HG03025 (cell line): ENCODE results near the gene AVPR2.

ENCODE experiments used
- ATAC-seq: cut with Tn5 transposase; IDR thresholded peaks from one replicate; pipeline ENCODE4 v1.9.1; 2021; ENCODE audit warnings: mild to moderate bottlenecking, moderate library complexity; ENCODE audit not compliant: unreplicated experiment, low FRiP score

Gene AVPR2

DNA sequence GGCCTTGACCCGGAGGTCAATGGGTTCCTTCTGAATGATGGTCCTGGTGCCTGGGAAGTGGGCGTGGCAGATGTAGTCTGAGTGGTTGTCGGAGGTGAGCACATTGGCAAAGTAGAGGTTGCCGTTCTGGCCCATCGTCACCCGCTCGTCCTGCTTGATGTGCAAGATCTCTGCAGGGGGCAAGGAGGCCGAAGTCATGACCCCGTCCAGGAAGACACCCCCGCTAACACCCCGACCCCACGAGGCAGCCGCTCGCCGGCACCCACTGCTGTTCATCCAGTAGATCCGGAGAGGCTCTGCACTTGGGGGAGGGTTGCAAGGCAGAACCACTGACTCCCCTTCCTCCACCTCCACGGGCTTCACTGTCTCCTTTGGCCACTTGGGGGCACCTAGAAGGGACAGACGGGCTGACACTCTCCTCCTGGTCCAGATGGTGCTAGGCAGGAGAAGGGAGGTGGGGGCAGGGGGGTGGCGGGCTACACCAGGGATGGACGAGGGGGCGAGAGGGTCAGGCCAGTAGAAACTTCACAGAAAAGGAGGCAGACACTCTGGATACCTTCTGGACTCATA, 33.6 kb upstream of the AVPR2 start:
- no peak for ATAC-seq

DNA sequence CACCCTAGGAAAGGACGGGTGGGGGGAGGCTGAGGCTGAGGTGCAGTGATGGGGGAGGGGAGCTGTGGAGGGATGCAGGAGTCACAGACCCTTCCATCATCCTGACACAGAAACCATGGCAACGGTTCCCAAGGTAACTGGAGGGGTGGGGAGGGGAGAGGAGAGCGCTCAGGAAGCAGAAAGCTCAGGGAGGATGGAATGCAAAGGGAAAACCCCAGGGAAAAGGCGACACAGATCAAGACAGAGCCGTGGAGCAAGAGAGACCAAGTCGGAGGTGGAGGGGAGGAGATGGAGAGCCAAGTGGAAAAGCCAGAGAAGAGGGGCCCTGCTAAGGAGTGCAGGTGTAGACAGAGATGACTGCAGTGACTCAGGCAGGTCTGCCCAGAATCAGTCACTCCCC, 33.0 kb upstream of the AVPR2 start:
- no peak for ATAC-seq

DNA sequence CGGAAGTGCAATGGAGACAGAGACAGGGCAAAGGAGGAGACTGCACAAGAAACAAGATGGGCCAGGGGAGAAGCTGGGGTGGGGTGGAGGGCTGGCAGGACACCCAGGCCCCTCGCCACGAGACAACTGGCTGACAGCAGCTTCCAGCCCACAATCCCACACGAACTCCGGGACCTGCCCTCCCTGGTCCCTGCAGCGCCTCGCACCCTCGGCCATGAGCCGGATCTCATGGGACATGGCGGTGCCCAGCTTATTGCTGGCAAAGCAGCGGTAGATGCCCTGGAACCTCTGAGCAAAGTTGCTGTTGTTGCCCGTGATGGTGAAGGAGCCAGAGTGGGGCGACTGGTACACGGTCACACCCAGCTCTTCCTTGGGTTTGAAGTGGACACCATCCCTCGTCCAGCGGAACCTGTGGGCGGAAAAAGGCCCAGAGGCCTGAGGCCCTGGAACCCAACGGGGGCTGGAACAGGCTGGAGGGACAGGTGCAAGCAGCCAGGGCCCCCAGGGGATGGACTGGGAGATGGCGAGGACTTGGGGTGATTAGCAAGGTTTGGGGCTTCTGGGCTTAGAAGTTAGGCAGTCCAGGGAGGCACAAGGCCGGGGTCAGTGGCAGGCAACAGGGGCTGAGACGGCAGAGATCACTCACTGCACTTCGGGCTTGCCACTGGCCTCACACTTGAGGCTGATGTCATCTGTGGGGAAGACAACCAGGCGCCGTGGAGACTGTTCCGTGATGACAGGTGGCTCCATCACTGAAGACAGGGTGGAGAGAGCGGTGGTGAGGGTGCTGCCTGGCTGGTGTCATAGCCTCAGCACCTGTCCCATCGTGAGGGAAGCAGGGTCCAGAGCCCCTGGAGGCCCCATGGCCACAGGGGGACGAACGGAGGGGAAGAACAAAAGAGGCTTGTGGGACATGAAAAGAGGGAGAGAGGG, 32.3 kb upstream of the AVPR2 start:
- ATAC-seq = no peak

DNA sequence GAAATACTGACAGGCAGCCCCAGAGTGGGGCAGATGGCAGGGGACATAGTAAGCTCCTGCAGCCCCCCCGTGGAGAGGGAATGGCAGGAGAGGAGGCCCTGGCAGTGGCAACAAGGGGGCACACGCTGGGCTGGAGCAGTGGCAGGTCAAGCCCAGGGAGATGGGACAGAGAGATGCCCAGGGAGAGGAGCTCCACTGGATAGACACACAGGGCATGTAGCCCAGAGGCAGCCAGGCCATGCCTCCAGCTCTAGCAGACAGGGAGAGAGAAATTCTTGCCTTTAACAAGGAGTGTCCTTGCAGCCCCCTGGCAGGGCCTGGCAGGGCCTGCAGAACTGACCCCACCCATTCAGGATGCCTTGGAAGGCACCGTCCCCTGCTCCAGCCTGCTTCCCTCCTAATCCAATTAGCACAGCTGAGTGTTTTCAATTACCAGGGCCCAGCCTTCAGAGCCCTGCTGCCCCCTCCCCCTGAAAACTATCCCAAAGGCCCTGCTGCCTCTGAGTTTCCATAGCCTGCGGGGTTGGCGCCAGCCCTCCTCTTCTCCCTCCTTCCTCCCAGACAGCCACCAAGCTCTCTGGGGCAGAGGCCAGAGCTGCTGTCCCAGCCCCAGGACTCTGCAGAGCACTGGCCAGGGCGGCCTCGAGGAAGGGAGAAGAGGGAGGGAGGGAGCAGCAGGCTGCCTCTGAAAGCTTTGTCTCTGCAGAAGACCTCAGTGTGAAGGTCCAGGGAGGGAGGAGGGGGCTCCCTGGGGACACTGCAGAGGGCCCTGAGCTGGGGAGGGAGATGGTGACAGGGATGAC, 31.0 kb upstream of the AVPR2 start:
- no peak for ATAC-seq

DNA sequence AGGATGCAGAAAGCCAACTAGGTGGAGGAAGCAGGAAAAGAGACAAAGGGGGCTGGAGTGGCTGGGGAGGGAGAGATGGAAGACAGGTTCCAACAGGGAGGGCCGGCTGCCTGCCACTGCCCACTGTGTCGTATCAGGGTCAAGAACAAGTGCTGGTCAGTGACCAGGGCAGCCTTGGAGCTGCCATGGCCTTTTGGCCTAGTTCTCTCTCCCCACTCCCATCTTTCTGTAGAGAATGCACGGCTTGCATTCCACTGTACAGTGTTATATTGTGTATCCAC, 30.4 kb upstream of the AVPR2 start:
- ATAC-seq = no peak

DNA sequence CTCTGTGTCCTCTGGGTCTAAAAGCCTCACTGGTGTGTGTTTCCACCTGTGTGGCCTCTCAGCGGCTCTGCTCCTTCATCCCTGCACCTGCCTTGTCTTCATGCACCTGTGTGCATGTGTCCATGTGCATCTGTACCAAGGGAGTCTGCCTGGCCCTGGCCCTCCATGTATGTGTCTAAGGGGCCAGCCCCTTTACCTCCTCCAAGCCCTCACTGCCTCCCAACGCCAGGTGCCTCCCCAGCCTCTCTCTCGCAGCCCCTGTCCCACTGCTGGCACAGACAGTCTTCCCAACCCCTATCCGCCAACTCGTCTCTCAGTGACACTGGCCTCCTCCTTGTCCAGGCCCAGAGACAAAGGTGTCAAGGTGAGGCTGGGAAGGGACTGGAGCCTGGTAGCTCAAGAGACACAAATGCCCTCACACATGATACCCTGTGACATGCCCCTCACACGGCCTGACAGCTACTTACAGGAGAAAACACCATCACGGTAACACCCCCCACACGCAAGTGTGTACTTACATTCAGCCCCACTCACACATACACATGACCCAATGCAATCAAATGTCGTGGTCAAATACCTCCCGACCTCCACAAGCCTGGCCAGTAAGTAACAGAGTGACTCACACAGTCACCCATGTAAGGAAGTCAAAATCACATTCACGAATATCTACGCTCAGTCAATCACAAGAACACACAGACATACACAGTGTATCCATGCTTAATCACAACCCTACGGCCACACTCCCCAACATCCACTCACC, 29.9 kb upstream of the AVPR2 start:
- ATAC-seq = no peak

DNA sequence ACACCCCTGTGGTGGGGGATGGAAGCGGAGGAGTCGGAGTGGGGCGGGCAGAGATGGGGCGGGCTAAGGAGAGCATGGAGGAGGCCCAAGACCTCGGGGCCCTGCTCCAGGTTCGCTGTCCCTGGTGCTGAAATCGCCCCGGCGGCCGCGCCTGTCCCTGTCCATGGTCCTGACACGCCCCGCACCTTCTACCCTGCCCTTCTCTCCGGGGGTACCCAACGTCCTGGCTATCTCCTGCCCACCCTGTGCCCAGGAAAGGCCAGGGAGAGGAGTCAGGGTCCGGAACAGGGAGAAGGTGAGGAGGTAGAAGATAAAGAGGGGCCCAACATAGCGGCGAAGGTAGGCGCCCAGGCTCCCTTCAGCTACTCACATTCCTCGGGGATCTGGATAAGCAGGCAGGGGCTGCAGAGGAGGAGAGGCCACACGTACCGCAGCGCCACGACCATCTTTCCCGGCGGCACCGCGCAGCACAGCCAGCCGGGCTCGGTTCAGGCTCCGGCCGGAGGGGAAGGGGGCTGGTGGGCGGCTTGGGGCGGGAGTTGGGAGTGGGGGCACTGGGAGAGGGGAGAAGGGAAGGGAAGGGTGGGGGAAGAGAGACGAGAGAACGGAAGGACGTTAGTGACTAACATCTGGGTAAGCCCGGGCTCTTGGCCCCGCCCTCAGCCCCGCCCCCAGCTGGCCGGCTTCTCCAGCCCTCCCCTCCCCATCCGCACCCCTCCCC, 28.9 kb upstream of the AVPR2 start:
- ATAC-seq = no peak

DNA sequence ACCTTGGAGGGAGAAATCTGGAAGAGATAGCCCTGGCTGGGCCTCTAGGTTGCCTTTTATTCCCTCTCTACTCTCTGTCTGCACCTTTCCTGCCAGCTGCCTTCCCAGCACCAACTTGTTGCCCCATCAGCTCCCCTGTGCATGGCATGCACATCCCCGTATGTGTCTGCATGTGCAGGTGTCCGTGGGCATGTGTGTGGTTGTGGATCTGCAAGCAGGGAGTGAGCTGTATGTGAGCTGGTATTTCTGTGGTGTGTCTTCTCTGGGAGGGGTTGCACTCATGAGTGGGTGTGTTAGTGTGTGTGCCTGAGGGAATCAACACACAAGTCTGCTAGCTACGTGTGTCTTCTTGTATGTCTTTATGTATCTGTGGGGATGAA, 28.4 kb upstream of the AVPR2 start:
- ATAC-seq = no peak

DNA sequence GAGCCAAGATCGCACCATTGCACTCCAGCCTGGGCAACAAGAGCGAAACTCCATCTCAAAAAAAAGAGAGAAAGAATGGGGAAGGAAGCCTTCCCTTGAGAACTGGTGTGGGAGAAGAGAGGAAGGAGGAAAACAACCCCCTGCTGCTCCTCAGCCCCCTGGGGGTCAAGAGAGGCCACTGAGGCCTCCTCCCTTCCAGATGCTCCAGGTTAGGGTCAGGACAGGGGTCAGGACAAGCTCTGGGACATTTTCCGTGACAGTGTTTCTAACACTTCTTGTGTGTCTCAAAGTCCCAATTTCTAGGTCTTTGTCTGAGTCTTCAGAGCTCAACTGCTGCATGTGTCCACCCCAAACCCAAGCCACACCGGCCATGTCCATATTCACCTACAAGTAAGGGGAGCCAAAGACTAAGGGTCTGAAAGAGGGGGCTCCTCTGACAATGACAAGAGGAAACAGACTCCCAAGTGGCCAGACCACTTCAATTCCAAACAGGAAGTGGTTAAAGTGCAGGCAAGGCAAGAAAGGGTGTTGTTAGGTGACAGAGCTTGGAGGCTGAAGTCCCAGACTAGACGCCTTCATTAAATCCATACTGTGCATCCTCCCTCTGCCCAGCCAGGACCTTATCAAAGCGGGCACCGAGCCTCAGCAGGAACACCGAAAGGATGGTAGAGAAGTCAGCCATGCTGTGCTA, 26.8 kb upstream of the AVPR2 start:
- no peak for ATAC-seq

DNA sequence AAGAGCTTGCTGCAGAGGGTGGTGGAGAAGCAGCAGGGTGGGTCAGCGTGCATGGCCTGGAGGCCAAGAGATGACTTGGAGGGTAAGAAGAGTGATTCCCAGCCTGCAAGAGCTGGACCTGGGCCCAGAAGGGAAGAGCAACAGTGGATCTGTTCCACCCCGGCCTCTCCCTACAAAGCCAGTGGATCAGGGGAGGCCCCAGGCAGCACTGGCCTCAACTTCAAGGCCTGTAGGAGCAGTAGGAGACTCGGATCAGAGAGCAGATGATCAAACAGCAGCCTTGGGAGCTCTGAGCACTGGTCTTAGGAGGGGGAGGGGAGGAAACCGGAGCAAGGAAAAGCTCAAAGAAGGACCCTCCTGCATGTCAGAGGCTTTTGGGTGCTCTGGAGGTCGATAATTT, 26.1 kb upstream of the AVPR2 start:
- no peak for ATAC-seq

DNA sequence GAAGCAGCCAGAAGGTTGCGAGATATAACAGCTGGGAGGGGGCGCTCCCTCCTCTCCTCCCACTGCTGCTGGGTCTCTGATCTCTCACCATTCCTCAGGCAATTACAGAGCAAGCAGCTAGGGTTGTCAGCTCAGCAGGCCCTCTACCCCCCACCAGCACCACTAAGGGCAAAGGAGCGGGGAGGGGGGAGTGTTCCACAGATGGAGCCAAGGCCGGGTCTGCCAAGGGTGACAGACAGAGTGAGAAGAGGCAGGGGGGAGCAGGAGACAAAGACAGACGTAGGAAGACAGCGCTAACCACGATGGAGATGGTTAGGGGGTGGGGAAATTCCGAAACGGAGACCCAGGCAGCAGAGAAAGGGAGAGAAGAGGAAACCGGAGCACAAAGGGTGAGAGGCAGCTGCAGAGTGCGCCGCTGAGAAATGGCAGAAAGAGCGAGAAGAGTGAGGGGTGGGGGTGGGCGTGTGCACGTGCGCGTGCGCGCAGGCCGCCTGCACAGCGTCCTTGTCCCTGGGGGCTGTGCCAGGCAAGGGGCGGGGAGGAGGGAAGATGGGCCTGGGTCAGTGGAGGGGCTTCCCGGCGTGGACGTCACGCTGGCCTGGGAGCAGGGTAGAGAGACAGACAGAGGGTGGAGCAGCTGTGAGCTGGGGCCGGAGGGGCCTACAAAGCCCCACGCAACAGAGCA, 25.4 kb upstream of the AVPR2 start:
- no peak for ATAC-seq

DNA sequence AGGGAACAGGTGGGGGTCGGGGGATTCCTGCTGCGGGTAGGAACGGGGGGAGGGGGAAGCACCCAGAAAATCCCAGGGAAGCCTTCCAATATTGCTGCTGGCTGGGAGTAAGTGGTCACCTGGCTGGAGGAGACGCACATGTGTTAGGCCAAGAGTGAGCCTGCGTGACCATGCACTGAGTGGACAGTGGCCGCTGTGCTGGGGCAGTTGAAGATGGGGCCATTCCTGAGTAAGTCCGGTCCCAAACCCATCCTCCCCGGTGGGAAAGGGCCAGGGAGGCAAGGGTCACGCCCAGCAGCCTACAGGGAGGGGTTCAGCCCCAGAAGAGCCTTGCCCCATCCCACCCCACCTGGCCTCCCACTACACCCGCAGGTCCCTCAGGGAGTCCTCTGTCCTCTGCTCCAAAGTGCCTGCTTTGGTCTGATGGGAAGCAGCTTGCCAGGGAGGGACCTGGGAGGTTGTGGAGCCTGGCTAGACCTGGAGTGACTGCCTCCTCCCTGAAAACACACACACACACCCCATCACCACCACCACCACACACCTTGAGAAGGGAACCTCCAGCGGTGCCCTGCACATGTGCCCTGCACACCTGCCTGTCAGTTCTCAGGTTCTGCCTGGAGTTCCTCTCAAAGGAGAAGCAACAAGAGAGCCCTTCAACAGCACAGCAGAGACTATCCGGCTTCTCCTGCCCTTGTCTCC, 24.6 kb upstream of the AVPR2 start:
- no peak for ATAC-seq

DNA sequence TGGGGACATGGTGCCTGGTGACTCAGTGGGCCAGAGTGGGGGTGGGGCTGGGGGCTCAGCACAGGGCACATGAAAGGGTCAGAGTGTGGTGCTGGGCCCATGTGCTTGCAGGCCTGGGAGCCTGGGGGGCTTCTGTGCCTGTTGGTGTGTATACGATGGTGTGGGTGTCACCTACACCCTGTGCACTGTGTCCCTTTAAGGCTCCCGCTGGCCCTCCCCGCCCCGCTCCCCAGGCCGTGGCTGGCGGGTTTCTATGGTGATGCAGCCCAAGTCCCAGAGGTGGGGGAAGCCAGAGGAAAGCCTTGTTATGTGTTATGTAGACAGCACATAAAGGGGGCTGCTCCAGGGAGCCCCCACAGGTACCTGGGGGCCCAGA, 24.0 kb upstream of the AVPR2 start:
- no peak for ATAC-seq

DNA sequence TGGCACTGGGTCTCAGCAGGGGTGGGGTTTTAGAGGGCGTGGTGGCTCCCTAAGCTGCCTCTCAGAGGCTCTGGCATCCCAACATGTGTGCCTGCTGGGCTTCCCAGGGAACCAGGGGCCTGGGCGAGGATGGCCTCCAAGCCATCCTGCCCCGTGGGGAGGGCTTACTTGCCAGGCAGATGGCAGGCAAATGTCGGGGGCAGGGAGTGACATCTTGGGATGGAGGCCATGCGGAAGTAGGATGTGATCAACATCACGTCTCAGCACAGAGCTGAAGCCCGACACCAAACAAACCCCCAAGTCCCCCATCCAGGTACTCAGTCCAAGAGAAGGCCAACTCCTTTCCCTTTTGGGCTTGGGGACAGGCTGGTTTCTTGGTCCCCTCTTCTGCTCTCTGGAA, 23.2 kb upstream of the AVPR2 start:
- no peak for ATAC-seq

DNA sequence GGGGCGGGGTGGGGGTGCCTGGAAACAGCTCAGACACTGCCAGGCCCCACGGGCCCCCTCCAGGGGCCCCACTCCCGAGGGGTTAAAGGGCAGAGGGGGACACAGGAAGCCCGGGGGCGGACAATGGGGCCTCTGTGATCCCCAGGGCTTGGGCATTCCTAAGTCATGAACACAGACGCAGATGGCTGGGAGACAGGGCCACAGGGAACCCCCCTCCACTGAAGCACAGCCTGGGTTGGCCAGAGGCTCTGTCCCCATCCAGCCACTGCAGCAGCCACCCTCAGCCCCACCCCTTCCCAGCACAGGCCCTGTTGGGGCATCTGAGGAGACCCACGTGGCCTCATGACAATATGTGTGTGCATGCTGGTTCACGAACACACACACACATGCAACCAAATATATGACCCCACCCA, 22.4 kb upstream of the AVPR2 start:
- no peak for ATAC-seq

DNA sequence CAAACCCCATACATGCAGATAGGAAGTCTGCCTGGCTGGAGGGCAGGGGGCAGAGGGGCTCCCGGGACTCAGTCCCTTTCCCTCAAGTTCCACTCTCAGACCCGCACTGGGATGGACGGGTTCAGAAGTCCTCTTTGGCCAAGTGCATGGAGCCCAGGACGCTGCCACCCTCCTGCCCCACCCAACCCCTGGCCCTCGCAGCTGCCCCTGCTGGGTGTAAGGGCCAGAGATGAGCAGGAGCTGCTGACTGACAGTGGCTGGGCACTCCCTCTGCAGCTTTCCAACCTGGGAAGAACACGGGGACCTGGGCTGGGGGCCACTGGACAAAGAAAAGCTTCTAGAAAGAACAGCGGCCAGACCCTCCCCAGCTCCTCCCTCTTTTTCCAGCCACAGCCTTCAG, 21.9 kb upstream of the AVPR2 start:
- ATAC-seq = no peak

DNA sequence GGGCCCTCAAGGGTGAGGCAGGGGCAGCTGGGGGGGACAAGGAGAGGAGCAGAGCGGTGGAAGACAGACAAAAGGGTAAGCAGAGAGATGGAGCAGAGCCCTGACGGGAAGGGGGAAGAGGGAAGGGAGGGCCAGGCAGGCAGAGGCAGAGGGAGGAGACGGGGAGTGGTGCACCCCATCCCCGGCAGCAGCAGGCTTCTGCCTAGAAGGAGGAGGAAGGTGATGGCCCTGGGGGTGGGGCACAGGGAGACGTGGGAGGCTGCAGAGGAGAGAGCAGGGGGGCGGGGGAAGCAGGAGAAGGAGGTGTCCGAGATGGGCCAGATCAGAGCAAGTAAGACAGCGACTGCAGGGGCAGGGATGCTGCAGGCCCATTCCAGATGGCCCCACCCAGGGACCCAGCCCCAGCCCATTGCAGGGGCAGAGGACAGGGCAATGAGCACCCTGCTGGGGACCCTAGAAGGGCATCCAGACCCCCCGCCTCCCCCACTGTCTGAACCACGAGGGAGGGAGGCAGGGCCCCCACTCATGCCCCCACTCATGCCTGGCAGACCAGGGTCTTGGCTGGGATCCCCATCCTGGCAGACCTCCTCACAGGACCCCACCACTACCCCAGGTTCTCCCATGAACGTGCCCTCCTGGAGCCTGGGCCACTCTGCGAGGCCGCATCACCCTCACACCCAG, 21.2 kb upstream of the AVPR2 start:
- no peak for ATAC-seq

DNA sequence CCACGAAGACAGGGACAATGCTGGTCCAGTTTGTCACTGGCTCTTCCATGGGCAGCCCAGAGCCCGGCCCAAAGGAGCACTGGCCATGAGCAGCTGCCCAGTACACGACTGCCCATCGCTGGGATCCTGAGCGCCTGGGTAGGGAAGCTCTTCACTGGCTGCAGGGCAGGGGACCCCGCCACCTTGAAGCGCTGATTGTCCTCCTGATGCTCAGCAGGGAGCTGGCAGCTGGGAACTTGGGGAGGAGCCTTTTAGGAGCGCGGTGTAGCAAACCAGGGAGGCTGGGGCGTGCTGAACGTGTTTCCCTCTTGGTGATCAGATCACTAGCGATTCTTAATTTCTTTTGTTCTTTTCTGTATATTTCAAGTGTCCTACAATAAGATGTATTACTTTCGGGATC, 20.3 kb upstream of the AVPR2 start:
- ATAC-seq = no peak
